ENCODE data around the gene PRR7. TPM values are rescaled to one million over a fixed set of nuclear protein-coding genes. Genes with fewer than 3 reads are reported as not detected.

Gene PRR7
- total RNA-seq, 1 experiment from 2014 or later, result 40.6 TPM

DNA sequence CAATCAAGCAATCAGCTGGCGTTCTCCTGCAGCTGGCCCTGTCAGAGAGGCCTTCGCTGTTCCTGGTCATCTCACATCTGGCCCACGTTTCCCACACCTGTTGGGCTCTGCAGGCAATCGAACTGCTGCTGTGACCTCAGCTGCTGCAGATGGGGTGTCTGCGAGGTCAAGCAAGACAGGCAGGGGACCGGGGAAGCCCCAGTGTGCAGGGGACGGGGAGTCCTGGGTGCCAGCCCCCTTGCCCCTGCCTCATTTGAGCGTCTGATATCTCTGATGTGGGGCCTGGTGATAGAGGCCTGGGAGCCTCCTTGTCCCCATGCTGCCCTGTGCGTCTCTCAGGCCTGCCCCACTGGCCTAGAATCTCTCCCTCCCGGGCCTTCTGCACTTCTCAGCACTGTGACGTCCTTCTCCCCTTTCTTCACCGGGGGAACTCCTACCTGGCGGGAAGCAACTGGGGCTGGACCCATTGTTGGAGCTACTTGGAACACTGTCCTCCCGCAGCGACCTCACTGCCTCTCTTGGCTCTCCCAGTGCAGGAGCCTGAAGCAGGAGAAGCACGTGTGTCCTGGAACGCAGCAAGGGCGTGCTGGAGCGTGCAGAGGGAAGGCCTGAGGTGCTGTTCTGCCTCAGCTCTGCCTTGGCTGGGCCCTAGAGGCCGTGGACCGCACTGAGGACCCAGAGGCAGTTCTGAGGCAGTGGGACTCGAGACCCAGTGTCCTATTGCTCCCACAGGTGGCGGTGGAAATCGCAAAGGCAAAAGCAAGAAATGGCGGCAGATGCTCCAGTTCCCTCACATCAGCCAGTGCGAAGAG is 16.3 kb upstream of the PRR7 start:
- no peak for TF ChIP-seq EZH2 (IDR thresholded peaks at IDR 0.05; ENCODE audit: low read length, unreplicated experiment)
- TF ChIP-seq EZH2phosphoT487 (IDR thresholded peaks at IDR 0.05; ENCODE audit: borderline replicate concordance, low read length), result no peak
- TF ChIP-seq, protein P1, sequence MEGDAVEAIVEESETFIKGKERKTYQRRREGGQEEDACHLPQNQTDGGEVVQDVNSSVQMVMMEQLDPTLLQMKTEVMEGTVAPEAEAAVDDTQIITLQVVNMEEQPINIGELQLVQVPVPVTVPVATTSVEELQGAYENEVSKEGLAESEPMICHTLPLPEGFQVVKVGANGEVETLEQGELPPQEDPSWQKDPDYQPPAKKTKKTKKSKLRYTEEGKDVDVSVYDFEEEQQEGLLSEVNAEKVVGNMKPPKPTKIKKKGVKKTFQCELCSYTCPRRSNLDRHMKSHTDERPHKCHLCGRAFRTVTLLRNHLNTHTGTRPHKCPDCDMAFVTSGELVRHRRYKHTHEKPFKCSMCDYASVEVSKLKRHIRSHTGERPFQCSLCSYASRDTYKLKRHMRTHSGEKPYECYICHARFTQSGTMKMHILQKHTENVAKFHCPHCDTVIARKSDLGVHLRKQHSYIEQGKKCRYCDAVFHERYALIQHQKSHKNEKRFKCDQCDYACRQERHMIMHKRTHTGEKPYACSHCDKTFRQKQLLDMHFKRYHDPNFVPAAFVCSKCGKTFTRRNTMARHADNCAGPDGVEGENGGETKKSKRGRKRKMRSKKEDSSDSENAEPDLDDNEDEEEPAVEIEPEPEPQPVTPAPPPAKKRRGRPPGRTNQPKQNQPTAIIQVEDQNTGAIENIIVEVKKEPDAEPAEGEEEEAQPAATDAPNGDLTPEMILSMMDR (conservative IDR thresholded peaks at IDR 0.05; ENCODE audit: low read depth, low read length), result no peak
- ATAC-seq, result no peak
- H3K27me3 ChIP-seq (ENCODE audit: low read length), result no peaks in the 10 kb centered on the region
- intact Hi-C loops (cut with micrococcal nuclease), result no loop called here
- H3F3A ChIP-seq (ENCODE audit: low read length, unreplicated experiment), result no peaks in the 10 kb centered on the region
- H3K36me3 ChIP-seq (ENCODE audit: low read depth, low read length), result peaks cover 9% of the 10 kb centered on the region; the same call in 1 of the 2 replicates
- H3K4me2 ChIP-seq (ENCODE audit: low read length), result no peak overlapping the region
- peaks cover 16% of the 10 kb centered on the region for H3K4me1 ChIP-seq (ENCODE audit: insufficient read depth, low read length)
- H3K9me2 ChIP-seq (replicated peaks; ENCODE audit: low read length), result no peaks in the 10 kb centered on the region
- H3K9me3 ChIP-seq (ENCODE audit: low read length), result no peaks in the 10 kb centered on the region
- H4K20me1 ChIP-seq (ENCODE audit: low read length), result 0 out of 2 replicates have a peak, but pooled peaks cover 5% of the 10 kb centered on the region
- no peak overlapping the region for H3K27ac ChIP-seq (ENCODE audit: low read length)
- H3K79me2 ChIP-seq (ENCODE audit: low read length), result peaks cover 31% of the 10 kb centered on the region
- H2AFZ ChIP-seq (ENCODE audit: low read length), result no peak overlapping the region
- ChIA-PET POLR2A (ENCODE audit: unreplicated experiment) (no interaction called here), CTCF (interaction anchor here (0.7 kb wide), 1 partner anchor 40 kb away, joined by 12 read pairs; no protein-coding TSS in a partner anchor)
- no TSS peak for BruUV-seq (replicated peaks)
- no peak for DNase-seq
- H3K9ac ChIP-seq (ENCODE audit: low read length), result no peak overlapping the region
- no peak overlapping the region for H3K4me3 ChIP-seq (ENCODE audit: low read length)

DNA sequence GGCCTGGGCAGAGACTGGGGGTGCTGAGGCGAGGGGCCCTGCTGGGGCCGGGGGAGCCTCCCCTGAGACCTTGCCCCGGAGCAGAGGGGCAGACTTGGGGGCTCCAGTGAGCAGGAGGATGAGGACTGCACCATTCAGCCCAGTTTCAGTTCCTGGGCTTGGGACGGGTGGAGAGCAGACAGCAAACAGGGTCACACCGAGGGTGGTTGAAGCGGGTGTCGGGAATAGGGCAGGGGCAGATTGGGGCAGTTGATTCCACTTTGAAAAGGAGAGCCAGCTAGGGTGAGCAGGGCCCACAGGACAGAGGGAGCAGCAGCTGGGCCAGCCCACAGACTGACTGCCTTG is 15.7 kb upstream of the PRR7 start:
- H3K36me3 ChIP-seq (ENCODE audit: low read depth, low read length), result peaks cover 9% of the 10 kb centered on the region; the same call in 1 of the 2 replicates
- H3K9ac ChIP-seq (ENCODE audit: low read length), result no peak overlapping the region
- no peaks in the 10 kb centered on the region for H3K9me3 ChIP-seq (ENCODE audit: low read length)
- H3K27me3 ChIP-seq (ENCODE audit: low read length), result no peaks in the 10 kb centered on the region
- H3K4me1 ChIP-seq (ENCODE audit: insufficient read depth, low read length), result peaks cover 12% of the 10 kb centered on the region
- ChIA-PET CTCF (no interaction called here), POLR2A (ENCODE audit: unreplicated experiment) (no interaction called here)
- H3K9me2 ChIP-seq (replicated peaks; ENCODE audit: low read length), result no peaks in the 10 kb centered on the region
- H3K79me2 ChIP-seq (ENCODE audit: low read length), result peaks cover 31% of the 10 kb centered on the region
- intact Hi-C loops (cut with micrococcal nuclease), result no loop called here
- no peaks in the 10 kb centered on the region for H3F3A ChIP-seq (ENCODE audit: low read length, unreplicated experiment)
- ATAC-seq (no peak), DNase-seq (no peak)
- no TSS peak for BruUV-seq (replicated peaks)
- no peak for TF ChIP-seq EZH2 (IDR thresholded peaks at IDR 0.05; ENCODE audit: low read length, unreplicated experiment)
- H3K27ac ChIP-seq (ENCODE audit: low read length), result no peak overlapping the region
- no peak overlapping the region for H3K4me2 ChIP-seq (ENCODE audit: low read length)
- H2AFZ ChIP-seq (ENCODE audit: low read length), result no peak overlapping the region
- 0 out of 2 replicates have a peak, but pooled peaks cover 5% of the 10 kb centered on the region for H4K20me1 ChIP-seq (ENCODE audit: low read length)
- no peak overlapping the region for H3K4me3 ChIP-seq (ENCODE audit: low read length)

GRCh38 chr5:177431317-177432142 is 15.1 kb upstream of the PRR7 start:
- Histone ChIP-seq H3F3A (ENCODE audit: low read length, unreplicated experiment) (no peaks in the 10 kb centered on the region), H4K20me1 (ENCODE audit: low read length) (0 out of 2 replicates have a peak, but pooled peaks cover 5% of the 10 kb centered on the region), H3K36me3 (ENCODE audit: low read depth, low read length) (peaks cover 9% of the 10 kb centered on the region; the same call in 1 of the 2 replicates), H3K4me3 (ENCODE audit: low read length) (no peak overlapping the region), H3K4me2 (ENCODE audit: low read length) (no peak overlapping the region), H3K9me2 (replicated peaks; ENCODE audit: low read length) (no peaks in the 10 kb centered on the region), H3K9ac (ENCODE audit: low read length) (no peak overlapping the region), H3K79me2 (ENCODE audit: low read length) (peaks cover 31% of the 10 kb centered on the region), H3K27ac (ENCODE audit: low read length) (no peak overlapping the region), H3K27me3 (ENCODE audit: low read length) (no peaks in the 10 kb centered on the region), H3K4me1 (ENCODE audit: insufficient read depth, low read length) (peaks cover 12% of the 10 kb centered on the region), H2AFZ (ENCODE audit: low read length) (no peak overlapping the region), H3K9me3 (ENCODE audit: low read length) (no peaks in the 10 kb centered on the region)
- ATAC-seq (no peak), DNase-seq (no peak)
- CTCF ChIA-PET, result no interaction called here
- intact Hi-C loops (cut with micrococcal nuclease), result no loop called here
- POLR2A ChIA-PET (ENCODE audit: unreplicated experiment), result interaction anchor here (0.6 kb wide), 1 partner anchor 894 kb away, joined by 3 read pairs; the partner anchor contains the start of gene RNF44
- BruUV-seq (replicated peaks), result no TSS peak
- TF ChIP-seq, protein P1 (conservative IDR thresholded peaks at IDR 0.05; ENCODE audit: low read depth, low read length), result no peak
- TF ChIP-seq EZH2phosphoT487 (IDR thresholded peaks at IDR 0.05; ENCODE audit: borderline replicate concordance, low read length) (no peak), EZH2 (IDR thresholded peaks at IDR 0.05; ENCODE audit: low read length, unreplicated experiment) (no peak)
